Uterus (tissue), 2 donors: ENCODE measurements around the gene CTNNAL1.

Experiments used
- CTCF ChIP-seq, 4 experiments: fragments of 200-600 bp in 2 of 4; fragments of 450-650 bp in 2 of 4; sonication (generic) in 2 of 4; IDR thresholded peaks; one replicate each; pipeline ENCODE4 v1.5.1; 2016 to 2019; ENCODE audit warnings: antibody characterized with exemption in 4 of 4, mild to moderate bottlenecking in 2 of 4, moderate library complexity in 1 of 4
- POLR2A ChIP-seq, 2 donors: fragments of 450-650 bp; IDR thresholded peaks; one replicate each; pipeline ENCODE4 v1.6.1; 2016; ENCODE audit warnings: antibody characterized with exemption in 2 of 2, mild to moderate bottlenecking in 1 of 2, moderate library complexity in 1 of 2

- TF ChIP-seq CTCF (IDR thresholded peaks at IDR 0.05) (no peak), POLR2A (IDR thresholded peaks at IDR 0.05) (no peak)
Observed at GRCh38 chr9:108924466-108924865, 88.8 kb downstream of the CTNNAL1 start.
